ENCODE results near the gene MRFAP1.

DNA sequence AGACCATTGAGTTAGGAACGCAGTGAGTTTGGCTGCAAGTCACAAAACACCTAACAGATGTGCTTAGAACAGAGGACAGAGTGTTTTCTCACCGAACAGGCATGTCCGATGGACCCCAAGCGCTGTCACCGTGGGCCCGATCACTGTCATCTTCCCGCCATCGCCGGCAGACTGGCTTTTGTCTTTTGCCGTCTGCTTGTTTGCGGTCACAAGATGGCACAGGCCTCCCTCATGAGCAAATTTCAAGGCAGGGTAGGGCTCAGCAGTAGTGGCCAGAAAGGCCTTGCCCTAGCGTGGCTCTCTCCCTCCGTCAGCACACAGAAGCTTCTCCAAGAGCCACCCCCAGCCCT, 21.4 kb upstream of the MRFAP1 start:
- TF ChIP-seq EZH2 (IDR thresholded peaks at IDR 0.05; ENCODE audit: borderline replicate concordance, control insufficient read depth, low read depth, low read length) (no peak), RFX5 (IDR thresholded peaks at IDR 0.05; ENCODE audit: low read depth, low read length) (no peak), RAD21 (IDR thresholded peaks at IDR 0.05; ENCODE audit: insufficient read depth, low read depth, low read length) (no peak), POLR2A (IDR thresholded peaks at IDR 0.05; ENCODE audit: low read depth, low read length) (no peak), CBFB (IDR thresholded peaks at IDR 0.05; ENCODE audit: low read depth) (no peak), MEF2B (IDR thresholded peaks at IDR 0.05; ENCODE audit: partially characterized antibody, poor library complexity, severe bottlenecking) (no peak), ZNF274 (IDR thresholded peaks at IDR 0.05; ENCODE audit: insufficient read depth, insufficient read length) (no peak)

All from GM12878 (cell line).